B cell (primary cell): ENCODE data around the gene RBM17. TPM values are rescaled to one million over a fixed set of nuclear protein-coding genes. Genes with fewer than 3 reads are reported as not detected.

Source experiments
- ATAC-seq: fragments of 200-7000 bp; cut with Tn5 transposase; one replicate; pipeline ENCODE4 v1.10.0; 2021; ENCODE audit warnings: low read depth, mild to moderate bottlenecking, moderate number of reproducible peaks, moderate library complexity
- CTCF ChIA-PET: fragments of 350-600 bp; sonication (Branson Sonifier 250); formaldehyde crosslinking; loops from one replicate; lab custom pipeline; 2021; ENCODE audit warnings: antibody characterized with exemption, inconsistent platforms; lab: Charles Lee
- POLR2A ChIA-PET: fragments of 350-600 bp; sonication (Branson Sonifier 250); formaldehyde crosslinking; loops from one replicate; lab custom pipeline; 2021; ENCODE audit warnings: antibody characterized with exemption; lab: Charles Lee
- DNase-seq: peaks from one replicate; pipeline ENCODE4 v3.0.0; 2013
- H2AFZ ChIP-seq: 2 replicates; pipeline ENCODE4 v1.6.1; 2012; ENCODE audit warnings: mild to moderate bottlenecking, low read depth, low read length; ENCODE audit not compliant: insufficient read depth, poor library complexity, severe bottlenecking
- H3K27ac ChIP-seq, 2 donors: 1 replicate in 1 of 2; 2 replicates in 1 of 2; pipeline ENCODE4 v1.5.1; 2012 to 2013; ENCODE audit warnings: low read length in 2 of 2, mild to moderate bottlenecking in 2 of 2, moderate library complexity in 1 of 2
- H3K27me3 ChIP-seq, 4 experiments: fragments of 200-600 bp in 1 of 4; sonication (generic) in 1 of 4; replicated peaks in 1 of 4; 1 replicate in 2 of 4; 2 replicates in 2 of 4; pipeline versions ENCODE4 v1.6.1 to v1.7.0; 2013 to 2016; ENCODE audit warnings: low read length in 3 of 4, mild to moderate bottlenecking in 2 of 4, mixed read lengths in 1 of 4, moderate library complexity in 1 of 4; ENCODE audit not compliant: insufficient read depth in 4 of 4, control insufficient read depth in 3 of 4; ENCODE audit errors: control extremely low read depth in 1 of 4
- H3K36me3 ChIP-seq, 2 experiments: replicated peaks in 1 of 2; 1 replicate in 1 of 2; 2 replicates in 1 of 2; pipeline versions ENCODE4 v1.6.1 to v1.7.1; 2013; ENCODE audit warnings: low read length in 1 of 2; ENCODE audit not compliant: insufficient read depth in 2 of 2, control insufficient read depth in 1 of 2; ENCODE audit errors: control extremely low read depth in 1 of 2, extremely low read depth in 1 of 2
- H3K4me1 ChIP-seq, 2 donors: fragments of 200-600 bp in 1 of 2; sonication (generic) in 1 of 2; 1 replicate in 1 of 2; 2 replicates in 1 of 2; pipeline versions ENCODE4 v1.5.1 to v1.6.1; 2013 to 2017; ENCODE audit warnings: low read length in 2 of 2; ENCODE audit not compliant: control insufficient read depth in 2 of 2, insufficient read depth in 2 of 2
- H3K4me2 ChIP-seq: replicated peaks from 2 replicates; pipeline ENCODE3; 2012; ENCODE audit warnings: mild to moderate bottlenecking, low read depth, low read length; ENCODE audit not compliant: poor library complexity, severe bottlenecking
- H3K4me3 ChIP-seq, 5 experiments: fragments of 200-600 bp in 1 of 5; sonication (generic) in 1 of 5; 1 replicate in 3 of 5; 2 replicates in 2 of 5; pipeline versions ENCODE4 v1.5.1 to v1.7.0; 2011 to 2016; ENCODE audit warnings: low read length in 4 of 5, mild to moderate bottlenecking in 4 of 5, low read depth in 2 of 5, control low read depth in 1 of 5, moderate library complexity in 1 of 5; ENCODE audit not compliant: insufficient read depth in 1 of 5; ENCODE audit errors: control extremely low read depth in 1 of 5, extremely low read depth in 1 of 5
- H3K79me2 ChIP-seq: fragments of 200-600 bp; sonication (generic); one replicate; pipeline ENCODE4 v1.6.0; 2016; ENCODE audit warnings: low read length; ENCODE audit not compliant: control insufficient read depth, insufficient read depth
- H3K9ac ChIP-seq: fragments of 200-600 bp; sonication (generic); 2 replicates; pipeline ENCODE4 v1.6.1; 2017; ENCODE audit warnings: mild to moderate bottlenecking, low read length, moderate library complexity
- H3K9me3 ChIP-seq, 3 donors: one replicate each; pipeline versions ENCODE4 v1.6.1 to v1.7.1; 2013; ENCODE audit warnings: low read length in 2 of 3; ENCODE audit not compliant: control insufficient read depth in 2 of 3, insufficient read depth in 1 of 3; ENCODE audit errors: control extremely low read depth in 1 of 3
- H4K20me1 ChIP-seq: 2 replicates; pipeline ENCODE4 v1.6.0; 2012; ENCODE audit warnings: mild to moderate bottlenecking, low read length; ENCODE audit not compliant: insufficient read depth, control insufficient read depth, poor library complexity, severe bottlenecking
- H3K27ac Mint-ChIP-seq: one replicate; pipeline ENCODE4 v1.8.0; 2021; ENCODE audit warnings: mixed read lengths
- H3K27me3 Mint-ChIP-seq: one replicate; pipeline ENCODE4 v1.8.0; 2021; ENCODE audit warnings: mixed read lengths
- H3K4me1 Mint-ChIP-seq: one replicate; pipeline ENCODE4 v1.8.0; 2021; ENCODE audit warnings: mixed read lengths
- H3K4me3 Mint-ChIP-seq: one replicate; pipeline ENCODE4 v1.8.0; 2021; ENCODE audit warnings: mixed read lengths
- H3K9me3 Mint-ChIP-seq: one replicate; pipeline ENCODE4 v1.8.0; 2022; ENCODE audit warnings: mixed read lengths; ENCODE audit not compliant: insufficient read depth
- EZH2 ChIP-seq: IDR thresholded peaks from 2 replicates; pipeline ENCODE4 v1.6.1; 2012; ENCODE audit warnings: borderline replicate concordance, low read depth, mild to moderate bottlenecking, moderate library complexity, low read length; ENCODE audit not compliant: insufficient read depth, poor library complexity, severe bottlenecking
- WGBS: methylation state at CpG from one replicate; pipeline ENCODE4 v1.1.5; 2013; ENCODE audit warnings: missing lambda C conversion rate; ENCODE audit not compliant: insufficient coverage; 5-methylcytosine and 5-hydroxymethylcytosine counted together
- intact Hi-C: fragments of 100-400 bp; cut with micrococcal nuclease; formaldehyde crosslinking; loops from one replicate; pipeline ENCODE4 v1.10.0; 2022
- polyA plus RNA-seq: library from polyadenylated mRNA; depleted of rRNA; stranded (reverse); fragments of >200 nt; gene quantifications from 2 replicates; pipeline ENCODE4 v1.2.3, GENCODE V29; 2012
- total RNA-seq, 2 donors: library from RNA; stranded (reverse); fragments of 120-200 nt in 1 of 2; gene quantifications; 1 replicate in 1 of 2; 2 replicates in 1 of 2; pipeline versions ENCODE4 v1.2.3 to v1.2.4, GENCODE V29; 2013 to 2022
- TF ChIP-seq, protein P1 (sequence below): fragments of 200-600 bp; IDR thresholded peaks from one replicate; pipeline ENCODE4 v1.8.0; 2022; ENCODE audit warnings: antibody characterized with exemption, mild to moderate bottlenecking

Gene RBM17
- total and polyA plus RNA-seq, 2 donors (not counting 1 experiment from before 2014, with no cell fraction given) = 34.7 to 168 TPM

DNA sequence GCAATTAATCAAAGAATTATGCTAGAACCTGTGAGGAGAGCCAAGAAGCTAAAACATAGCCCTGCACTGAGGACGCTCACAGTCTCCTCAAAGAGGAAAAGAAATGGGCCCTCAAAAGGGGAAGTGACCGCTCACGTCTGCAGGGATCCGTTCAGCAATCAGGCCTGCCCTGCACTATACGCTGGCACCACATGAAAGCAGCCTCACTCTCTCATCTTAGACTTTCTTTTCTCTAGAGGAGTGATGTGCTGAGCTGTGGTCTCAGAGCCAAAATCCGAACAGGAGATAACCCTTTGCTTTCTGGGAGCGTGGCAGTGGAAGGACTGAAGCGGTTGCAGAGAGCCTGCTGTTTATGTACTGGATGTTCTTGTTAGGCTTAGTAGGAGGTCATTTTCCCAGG lies 20.4 kb upstream of the RBM17 start:
- CTCF ChIA-PET = interaction anchor here (0.7 to 13.4 kb wide), 9 partner anchors 11 to 626 kb away, joined by 3 to 163 read pairs (median 6); no protein-coding TSS in a partner anchor

More for the DNA sequence above, 20.4 kb upstream of the RBM17 start:
- POLR2A ChIA-PET = interaction anchor here (0.7 to 4.3 kb wide), 7 partner anchors 10 to 250 kb away, joined by 3 to 43 read pairs (median 11); no protein-coding TSS in a partner anchor
- Histone ChIP-seq H3K36me3 (no peaks in the 10 kb centered on the region), H4K20me1 (no peaks in the 10 kb centered on the region), H3K9ac (peak overlapping the region; percentile 23), H3K27me3 (no peaks in the 10 kb centered on the region), H3K9me3 (no peaks in the 10 kb centered on the region), H3K27ac (peak overlapping the region; percentile 80 to 91), H3K4me1 (peaks cover 59 to 64% of the 10 kb centered on the region in 2 donors), H3K79me2 (no peaks in the 10 kb centered on the region), H2AFZ (peak overlapping the region; percentile 17), H3K4me2 (peak overlapping the region; percentile 61), H3K4me3 (peak overlapping the region in 2 of 5 experiments; percentile 19 to 40)
- no peaks in the 10 kb centered on the region for H3K27me3 Mint-ChIP-seq
- H3K9me3 Mint-ChIP-seq = no peaks in the 10 kb centered on the region
- TF ChIP-seq, protein P1, sequence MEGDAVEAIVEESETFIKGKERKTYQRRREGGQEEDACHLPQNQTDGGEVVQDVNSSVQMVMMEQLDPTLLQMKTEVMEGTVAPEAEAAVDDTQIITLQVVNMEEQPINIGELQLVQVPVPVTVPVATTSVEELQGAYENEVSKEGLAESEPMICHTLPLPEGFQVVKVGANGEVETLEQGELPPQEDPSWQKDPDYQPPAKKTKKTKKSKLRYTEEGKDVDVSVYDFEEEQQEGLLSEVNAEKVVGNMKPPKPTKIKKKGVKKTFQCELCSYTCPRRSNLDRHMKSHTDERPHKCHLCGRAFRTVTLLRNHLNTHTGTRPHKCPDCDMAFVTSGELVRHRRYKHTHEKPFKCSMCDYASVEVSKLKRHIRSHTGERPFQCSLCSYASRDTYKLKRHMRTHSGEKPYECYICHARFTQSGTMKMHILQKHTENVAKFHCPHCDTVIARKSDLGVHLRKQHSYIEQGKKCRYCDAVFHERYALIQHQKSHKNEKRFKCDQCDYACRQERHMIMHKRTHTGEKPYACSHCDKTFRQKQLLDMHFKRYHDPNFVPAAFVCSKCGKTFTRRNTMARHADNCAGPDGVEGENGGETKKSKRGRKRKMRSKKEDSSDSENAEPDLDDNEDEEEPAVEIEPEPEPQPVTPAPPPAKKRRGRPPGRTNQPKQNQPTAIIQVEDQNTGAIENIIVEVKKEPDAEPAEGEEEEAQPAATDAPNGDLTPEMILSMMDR = no peak
- TF ChIP-seq EZH2 = no peak
- H3K4me3 Mint-ChIP-seq = peak overlapping the region; percentile 85
- WGBS = 13% methylated on average over 1 of the region's 8 CpGs
- peak overlapping the region; percentile 99 for H3K27ac Mint-ChIP-seq
- ATAC-seq = peak; percentile 69
- H3K4me1 Mint-ChIP-seq = peaks cover 83% of the 10 kb centered on the region
- intact Hi-C loops = loop anchor here (5.0 kb wide), 2 partner anchors 56 to 91 kb away; partner anchors contain the start of gene IL15RA
- DNase-seq = peak; percentile 79
